ENCODE measurements around the gene PHTF2.
"Not testable (repeated sequence)": the region's sequence is repeated elsewhere in the genome, so short reads cannot be mapped to it uniquely, and the experiment has no call there.

DNA sequence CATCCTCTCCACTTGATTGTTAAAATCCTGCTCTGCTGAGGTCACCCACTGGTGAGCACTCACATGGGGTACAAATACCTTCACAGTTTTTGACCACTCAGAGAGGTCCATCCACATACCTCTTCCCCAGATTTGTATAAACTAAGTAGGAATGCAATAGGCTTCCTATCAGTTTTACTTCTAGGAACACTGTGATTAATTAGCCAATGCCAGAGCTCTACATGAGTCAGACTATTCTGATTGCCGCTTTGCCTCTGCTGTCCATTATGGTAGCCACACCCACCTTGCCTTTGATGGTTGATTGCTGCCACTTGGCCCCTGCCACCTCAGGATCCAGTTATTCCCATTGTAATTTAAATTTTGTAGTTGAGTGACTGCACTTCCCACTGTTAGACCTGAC is 73.7 kb downstream of the PHTF2 start:
- TF ChIP-seq CTCF (IDR thresholded peaks at IDR 0.05; ENCODE audit: poor library complexity); EZH2 (IDR thresholded peaks at IDR 0.05; ENCODE audit: borderline replicate concordance): not testable (repeated sequence)

Measured in hepatocyte (in vitro differentiated cells).